ENCODE data around the gene NTRK3.

The NTRK3 gene

DNA sequence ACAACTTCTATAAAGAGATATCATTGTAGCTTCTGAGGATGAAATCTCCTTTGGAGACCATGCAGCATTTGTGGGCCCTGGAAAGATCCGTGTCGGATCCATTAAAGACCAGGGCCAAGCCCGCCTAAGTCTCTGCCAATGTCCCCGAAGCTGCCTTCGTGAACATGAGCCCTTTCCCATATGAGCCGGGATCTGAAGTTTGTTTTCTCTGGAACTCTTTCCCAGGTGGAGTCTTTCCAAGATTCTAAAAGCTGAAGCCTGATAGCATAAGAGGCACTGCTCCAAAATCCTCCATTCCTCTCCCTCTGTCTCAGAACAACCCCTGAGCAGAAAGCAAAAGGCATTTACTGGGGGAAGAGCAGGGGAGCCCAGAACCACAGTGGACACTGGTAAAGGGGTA is 274.6 kb downstream of the NTRK3 start:
- no peak for DNase-seq (ENCODE audit: low read depth)

GRCh38 chr15:87977907-87978306 is 278.6 kb downstream of the NTRK3 start:
- no peak for DNase-seq (ENCODE audit: low read depth)

- DNase-seq (ENCODE audit: low read depth): no peak
These were observed 280.0 kb downstream of the NTRK3 start for GRCh38 chr15:87976552-87976951.

- DNase-seq (ENCODE audit: low read depth): no peak
These were observed 282.9 kb downstream of the NTRK3 start for GRCh38 chr15:87973501-87974215.

- DNase-seq (ENCODE audit: low read depth): no peak
These were observed 285.5 kb downstream of the NTRK3 start for GRCh38 chr15:87971076-87971475.

DNA sequence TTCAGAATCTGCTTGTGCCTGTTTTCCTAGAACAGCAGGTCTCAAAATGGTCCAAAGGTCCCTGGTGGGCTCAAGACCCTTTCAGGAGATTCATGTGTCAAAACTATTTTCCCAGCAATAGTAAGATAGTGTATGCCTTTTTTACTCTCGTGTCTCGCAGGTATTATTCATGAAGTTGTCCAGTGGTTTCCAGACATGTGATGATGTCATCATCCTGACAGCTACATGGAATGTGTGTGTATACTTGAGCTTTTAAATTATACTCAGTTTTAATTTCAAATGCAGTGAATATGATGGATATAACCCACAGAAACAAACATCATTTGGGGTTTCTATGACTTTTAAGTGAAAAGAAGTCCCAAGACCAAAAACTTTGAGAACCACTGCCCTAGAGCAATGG is 288.6 kb downstream of the NTRK3 start:
- DNase-seq (ENCODE audit: low read depth): no peak

DNA sequence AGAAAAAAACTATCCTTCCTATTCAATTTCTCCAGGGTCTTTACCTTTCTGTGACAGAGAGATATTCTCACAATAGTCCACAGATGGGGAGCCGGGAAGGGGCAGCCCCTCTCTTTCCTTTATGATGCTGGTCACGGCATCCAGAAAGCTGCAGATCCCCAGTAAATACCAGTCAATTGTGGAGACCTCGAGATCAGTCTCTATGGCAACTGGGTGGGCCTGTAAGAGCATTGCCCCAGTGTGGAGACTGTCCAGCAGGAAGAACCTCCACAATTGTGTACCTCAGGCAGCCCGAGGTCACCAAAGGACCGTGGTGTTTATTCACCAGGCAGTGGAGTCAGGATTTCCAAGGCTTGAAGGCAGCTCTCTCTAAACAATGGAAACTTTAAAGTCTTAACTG is 291.2 kb downstream of the NTRK3 start:
- DNase-seq (ENCODE audit: low read depth): no peak

- DNase-seq (ENCODE audit: low read depth): no peak
These were observed 294.1 kb downstream of the NTRK3 start for GRCh38 chr15:87962428-87962827.

- no peak for DNase-seq (ENCODE audit: low read depth)
These were observed 294.6 kb downstream of the NTRK3 start for GRCh38 chr15:87961851-87962420.

DNA sequence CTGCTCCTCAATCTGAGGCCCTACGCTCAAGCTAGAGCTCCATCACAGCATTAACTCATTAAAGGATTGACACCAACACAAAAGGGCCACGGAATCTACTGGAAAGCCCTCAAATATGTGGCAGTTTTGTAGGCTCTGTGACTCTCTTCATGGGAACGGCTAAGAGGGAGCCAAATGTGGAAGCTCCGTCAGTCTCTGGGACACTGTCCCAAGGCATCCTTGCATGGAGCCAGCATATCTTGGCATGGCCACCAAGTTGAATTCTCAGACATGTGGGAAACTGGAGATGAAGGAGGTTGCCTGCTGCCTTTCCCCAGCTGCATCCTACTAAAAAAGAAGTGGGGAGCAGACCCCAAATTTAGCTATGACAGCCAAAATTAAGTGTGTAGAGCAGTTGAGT is 296.9 kb downstream of the NTRK3 start:
- no peak for DNase-seq (ENCODE audit: low read depth)

DNA sequence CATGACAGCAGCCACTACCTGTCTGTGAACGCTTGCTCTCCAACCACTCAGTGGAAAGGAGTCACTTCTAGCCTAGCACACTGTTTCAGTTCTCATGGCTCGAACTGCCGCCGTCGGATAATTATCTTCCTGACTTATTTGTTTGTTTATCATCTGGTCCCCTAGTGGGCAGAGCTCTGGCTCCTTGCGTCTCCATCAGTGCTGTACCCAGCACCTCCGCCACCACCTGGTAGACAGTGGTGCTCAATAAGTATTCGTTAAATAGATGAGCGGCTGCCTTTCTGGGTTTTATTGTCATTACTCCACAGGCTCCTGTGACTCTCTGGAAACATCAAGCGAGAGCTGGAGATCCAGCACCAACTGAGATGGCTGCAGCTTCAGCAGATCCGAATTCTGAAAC is 297.5 kb downstream of the NTRK3 start:
- DNase-seq (ENCODE audit: low read depth): no peak

DNA sequence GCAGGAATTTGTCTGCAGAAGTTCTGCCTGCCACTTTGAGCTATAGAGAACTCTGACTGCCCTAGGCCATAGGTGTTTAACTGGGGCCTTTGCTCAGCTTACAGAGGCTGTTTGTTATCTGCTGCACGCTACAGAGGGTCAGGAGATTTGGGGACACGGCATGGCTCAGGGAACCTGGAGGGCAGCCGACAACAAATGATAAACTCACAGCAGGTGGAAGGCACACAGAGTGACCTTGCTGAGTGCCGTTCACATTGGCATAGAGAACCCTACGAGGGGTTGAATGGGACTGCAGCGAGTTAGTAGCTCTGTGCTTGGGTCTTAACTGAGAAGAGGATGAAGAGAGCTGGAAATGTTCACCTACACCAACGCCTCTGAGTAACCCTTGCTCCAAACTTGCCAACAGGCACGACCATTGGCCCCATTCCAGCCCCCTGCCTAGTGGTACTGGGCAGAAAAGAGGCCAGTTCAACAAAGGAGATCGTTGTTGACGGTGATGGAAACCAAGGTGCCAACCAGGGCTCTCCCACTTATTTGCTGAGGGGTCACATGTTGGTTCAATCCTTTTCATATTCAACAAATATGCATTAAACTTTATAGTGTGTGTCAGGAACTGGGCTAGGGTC is 301.1 kb downstream of the NTRK3 start:
- DNase-seq (ENCODE audit: low read depth): no peak

DNA sequence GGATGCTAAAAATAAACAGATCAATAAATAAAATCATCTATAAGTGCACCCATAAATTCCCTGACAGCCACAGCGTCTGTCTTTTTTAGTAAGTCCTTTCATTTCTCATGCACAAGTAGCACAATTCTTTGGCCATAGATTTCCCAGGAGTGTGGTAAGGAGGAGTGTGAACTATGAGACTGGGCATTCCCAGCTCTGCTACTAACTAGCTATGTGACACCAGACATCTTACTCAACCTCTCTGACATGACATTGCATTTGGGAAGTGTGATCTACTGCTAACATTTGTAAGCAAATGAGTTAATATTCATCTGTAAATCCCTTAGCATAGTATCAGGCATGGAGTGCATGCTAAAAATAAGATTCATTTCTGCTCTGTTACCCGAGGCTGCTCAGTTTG is 301.7 kb downstream of the NTRK3 start:
- no peak for DNase-seq (ENCODE audit: low read depth)

- DNase-seq (ENCODE audit: low read depth): no peak
These were observed 303.7 kb downstream of the NTRK3 start for GRCh38 chr15:87952736-87953287.

DNA sequence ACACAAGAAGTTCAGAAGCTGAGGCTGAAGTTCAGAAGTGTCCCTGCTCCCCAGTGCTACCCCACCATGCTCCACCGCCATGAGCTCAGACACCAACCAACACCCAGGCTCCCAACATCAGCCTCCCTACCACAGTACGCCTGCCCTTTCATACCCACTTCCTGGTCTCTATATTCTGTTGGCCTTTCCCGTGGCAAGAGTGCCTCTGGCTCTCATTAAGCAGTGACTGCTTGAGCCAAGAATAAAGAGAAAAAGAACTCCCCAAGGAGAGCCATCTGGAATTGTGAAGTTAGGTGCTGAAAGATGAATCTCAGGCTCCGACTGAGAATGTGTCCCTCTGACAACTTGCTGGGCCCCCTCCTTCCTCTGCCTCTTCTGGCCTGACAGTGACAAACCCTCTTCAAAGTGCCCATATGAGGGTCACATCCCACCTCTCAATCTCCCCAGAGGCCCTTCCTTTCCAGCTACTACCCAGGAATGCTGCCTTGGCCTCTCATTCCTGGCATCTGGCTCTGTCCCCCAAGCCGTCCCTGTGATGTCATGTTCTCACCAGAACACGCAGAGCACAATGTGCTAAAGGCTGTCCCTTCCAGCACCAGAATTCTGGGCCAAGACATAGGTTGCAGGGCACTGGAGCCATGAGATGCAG is 306.8 kb downstream of the NTRK3 start:
- no peak for DNase-seq (ENCODE audit: low read depth)

DNA sequence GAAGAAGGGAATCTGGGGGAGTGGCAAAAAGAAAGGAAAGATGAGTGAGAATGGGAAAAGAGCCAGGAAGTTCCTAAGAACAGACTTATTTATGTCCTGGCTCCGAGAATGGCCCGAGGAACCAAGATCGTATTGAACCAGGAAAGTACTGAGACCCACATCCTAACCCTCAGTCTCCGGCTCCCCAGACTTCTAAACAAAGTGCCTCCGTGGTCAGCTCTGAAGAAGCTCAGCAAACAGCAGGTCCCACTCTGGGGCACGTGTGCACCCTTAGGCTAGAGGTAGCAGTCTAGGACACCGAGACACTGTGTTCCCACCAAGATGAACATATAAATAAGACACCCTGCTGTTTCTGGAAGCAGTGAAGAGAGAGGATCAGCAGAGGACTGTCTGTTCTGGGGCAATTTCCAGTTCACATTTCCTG is 307.4 kb downstream of the NTRK3 start:
- no peak for DNase-seq (ENCODE audit: low read depth)

GRCh38 chr15:87947560-87947959 is 309.0 kb downstream of the NTRK3 start:
- DNase-seq (ENCODE audit: low read depth): no peak

DNA sequence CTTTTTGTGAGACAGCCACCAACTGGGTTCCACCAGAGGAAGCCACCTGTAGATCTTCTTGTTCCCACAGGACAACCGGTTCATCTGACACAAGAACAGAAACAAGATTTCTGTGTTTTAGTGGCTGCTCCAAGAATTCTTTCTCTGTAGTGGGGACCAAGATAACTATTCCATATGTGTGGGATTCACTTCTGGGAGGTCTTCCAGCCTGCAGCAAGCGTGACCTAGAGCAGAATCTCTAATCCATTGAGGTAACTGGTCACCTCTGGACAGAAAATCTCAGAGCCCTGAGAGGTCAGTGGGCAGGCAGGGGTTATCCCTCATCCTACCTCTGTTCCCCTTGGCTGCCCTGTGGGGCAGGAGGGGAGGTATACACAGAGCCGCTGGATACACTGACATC is 311.3 kb downstream of the NTRK3 start:
- no peak for DNase-seq (ENCODE audit: low read depth)

DNA sequence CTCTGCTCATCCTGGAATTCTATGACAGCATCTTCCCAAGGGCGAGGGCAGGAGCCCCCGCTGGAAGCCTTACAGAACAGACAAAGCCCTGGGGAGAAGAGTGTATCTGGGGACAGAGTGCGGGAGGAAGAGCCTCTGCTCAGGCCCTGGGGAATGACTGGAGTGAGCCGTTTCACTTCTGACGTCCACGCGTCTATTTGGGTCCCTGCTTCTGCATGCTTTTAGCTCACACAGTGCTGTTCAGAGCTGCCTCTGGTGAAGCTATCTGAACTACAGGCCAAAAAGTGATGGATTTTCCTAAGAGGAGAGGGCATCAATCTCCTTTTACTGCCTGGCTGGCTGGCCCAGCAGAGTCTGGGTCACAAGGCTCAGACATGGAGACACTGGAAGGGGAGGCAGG is 311.8 kb downstream of the NTRK3 start:
- DNase-seq (ENCODE audit: low read depth): no peak

DNA sequence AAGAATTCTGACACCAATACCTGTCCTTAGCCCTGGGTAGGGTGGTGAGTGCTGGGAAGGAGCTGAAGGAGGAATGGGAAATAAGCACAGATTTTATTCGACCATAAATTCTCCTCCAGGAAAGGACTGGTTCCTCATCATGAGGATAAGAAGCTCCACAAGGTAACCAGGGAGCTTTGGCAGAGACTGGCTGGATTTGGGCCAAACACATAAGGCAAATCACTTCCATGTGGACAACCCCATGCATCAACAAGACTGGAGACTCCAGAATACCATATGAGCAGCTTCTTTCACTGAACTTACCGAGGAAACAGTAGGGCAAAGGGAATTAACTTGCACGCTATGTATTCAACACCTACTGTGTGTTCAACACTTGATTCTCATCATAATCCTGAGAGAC is 312.5 kb downstream of the NTRK3 start:
- no peak for DNase-seq (ENCODE audit: low read depth)

GRCh38 chr15:87943626-87944025 is 312.9 kb downstream of the NTRK3 start:
- DNase-seq (ENCODE audit: low read depth): no peak

- no peak for DNase-seq (ENCODE audit: low read depth)
These were observed 314.2 kb downstream of the NTRK3 start for GRCh38 chr15:87942316-87942715.

DNA sequence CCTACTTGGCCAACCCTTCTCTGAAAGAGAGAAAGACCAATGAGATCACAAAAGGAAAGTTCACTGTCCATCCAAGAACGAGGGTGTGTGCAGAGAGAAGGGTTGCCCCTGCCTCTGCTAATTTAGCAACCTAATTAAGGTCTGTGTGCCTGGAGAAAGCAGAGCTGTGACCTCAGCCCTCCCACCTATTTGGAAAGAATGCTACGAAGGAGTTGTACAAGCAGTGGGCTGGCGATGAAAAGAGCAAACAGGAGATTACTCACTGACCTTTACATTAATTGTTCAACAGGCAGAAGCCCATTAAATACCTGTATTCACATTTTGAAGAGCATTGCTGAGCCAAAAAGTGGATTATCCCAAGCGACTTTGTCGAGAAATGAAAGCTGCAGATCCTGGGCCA is 314.9 kb downstream of the NTRK3 start:
- no peak for DNase-seq (ENCODE audit: low read depth)
